NCI-H2029 treated with DMSO at 0.1 percent for 48 hours (cell line): ENCODE measurements around the gene IVL.
A peak's percentile ranks its signal among the peaks of the same experiment; 100 is the strongest.

ENCODE experiments used
- DNase-seq: peaks from one replicate; lab custom pipeline; 2025; lab: John Stamatoyannopoulos, UW

The IVL gene, protein sequence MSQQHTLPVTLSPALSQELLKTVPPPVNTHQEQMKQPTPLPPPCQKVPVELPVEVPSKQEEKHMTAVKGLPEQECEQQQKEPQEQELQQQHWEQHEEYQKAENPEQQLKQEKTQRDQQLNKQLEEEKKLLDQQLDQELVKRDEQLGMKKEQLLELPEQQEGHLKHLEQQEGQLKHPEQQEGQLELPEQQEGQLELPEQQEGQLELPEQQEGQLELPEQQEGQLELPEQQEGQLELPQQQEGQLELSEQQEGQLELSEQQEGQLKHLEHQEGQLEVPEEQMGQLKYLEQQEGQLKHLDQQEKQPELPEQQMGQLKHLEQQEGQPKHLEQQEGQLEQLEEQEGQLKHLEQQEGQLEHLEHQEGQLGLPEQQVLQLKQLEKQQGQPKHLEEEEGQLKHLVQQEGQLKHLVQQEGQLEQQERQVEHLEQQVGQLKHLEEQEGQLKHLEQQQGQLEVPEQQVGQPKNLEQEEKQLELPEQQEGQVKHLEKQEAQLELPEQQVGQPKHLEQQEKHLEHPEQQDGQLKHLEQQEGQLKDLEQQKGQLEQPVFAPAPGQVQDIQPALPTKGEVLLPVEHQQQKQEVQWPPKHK

GRCh38 chr1:152907686-152908601, at the start of gene IVL:
Gene IVL, plus strand, starts transcription at chr1:152908546. Its CDS starts 1,252 bp downstream, at chr1:152909798.
- DNase-seq = no peak

- DNase-seq = no peak
Measured at GRCh38 chr1:152859696-152860095, 48.6 kb upstream of the IVL start, which contains the start of gene LCE7A. Gene LCE7A, plus strand, starts transcription at chr1:152859996. Its CDS starts 702 bp downstream, at chr1:152860698.

- no peak for DNase-seq
Measured at GRCh38 chr1:152860129-152860528, 48.2 kb upstream of the IVL start.

DNA sequence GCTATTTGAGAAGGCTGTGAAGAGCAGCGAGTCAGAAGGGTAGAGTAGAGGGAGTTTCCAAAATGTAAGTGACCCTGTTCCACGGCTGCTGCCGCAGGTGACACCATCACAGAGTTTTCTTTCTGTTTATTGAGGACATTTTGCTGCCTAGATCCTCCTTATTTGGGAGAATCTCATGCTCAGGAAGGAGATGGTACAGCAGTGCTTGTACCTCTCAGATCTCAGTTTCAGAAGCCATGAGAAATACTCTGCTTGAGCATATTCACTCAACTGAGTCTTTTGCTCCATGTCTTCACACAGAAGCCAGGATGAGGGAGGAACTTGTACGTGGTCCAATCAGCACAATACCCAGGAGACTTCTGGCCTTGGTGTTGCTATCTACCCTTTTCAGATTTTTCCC, 47.0 kb upstream of the IVL start:
- DNase-seq = no peak

- DNase-seq = no peak
Measured at GRCh38 chr1:152864443-152864842, 43.9 kb upstream of the IVL start.

- DNase-seq = no peak
Measured at GRCh38 chr1:152866321-152866720, 42.0 kb upstream of the IVL start.

DNA sequence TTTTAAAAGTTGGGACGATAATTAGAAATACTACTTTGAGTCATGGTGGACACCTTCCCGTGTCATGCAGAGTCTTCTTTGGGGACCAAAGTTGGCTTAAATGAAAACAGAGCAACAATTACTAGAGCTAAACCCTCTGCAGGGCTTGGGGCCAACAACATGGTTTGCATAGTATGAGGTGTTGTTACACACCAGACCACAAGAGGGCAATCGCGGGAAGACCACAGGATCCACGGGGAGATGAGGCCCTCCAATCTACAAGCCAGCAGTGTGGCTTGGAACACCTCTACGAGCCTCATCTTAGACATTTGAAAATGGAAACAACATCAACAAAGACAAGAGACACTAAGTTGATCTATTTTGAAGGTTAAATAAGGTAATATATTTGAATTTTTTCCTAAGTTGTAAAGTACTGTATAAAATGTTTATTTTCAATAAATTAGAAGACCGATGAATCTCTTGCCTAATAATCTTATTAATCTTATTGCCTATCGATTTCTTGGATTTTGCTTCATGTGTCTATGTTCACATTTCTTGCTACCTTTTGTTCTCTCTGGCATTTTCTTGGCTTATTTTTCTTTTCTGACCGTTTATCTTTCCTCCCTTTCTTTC, 38.4 kb upstream of the IVL start:
- peak; percentile 28 for DNase-seq

GRCh38 chr1:152870831-152871730, 37.3 kb upstream of the IVL start:
- no peak for DNase-seq

- no peak for DNase-seq
Measured at GRCh38 chr1:152871731-152872126, 36.6 kb upstream of the IVL start.

DNA sequence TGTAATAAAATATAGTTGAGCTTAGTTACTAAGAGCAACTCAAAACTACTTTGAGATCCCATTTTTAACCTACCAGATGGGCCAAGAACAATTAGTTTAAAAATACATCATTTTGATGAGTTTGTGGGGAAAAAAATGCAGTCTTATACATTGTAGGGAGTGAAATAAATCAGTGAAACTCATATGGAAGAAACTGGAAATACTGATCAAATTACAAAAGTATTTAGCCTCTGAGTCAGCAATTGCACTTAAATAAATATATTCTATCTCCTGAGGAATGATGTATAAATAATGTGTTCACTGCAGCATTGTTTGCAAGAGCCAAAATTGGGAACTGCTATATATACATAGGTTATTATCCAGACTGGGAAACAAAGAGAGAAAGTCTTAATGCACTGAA, 34.9 kb upstream of the IVL start:
- no peak for DNase-seq

DNA sequence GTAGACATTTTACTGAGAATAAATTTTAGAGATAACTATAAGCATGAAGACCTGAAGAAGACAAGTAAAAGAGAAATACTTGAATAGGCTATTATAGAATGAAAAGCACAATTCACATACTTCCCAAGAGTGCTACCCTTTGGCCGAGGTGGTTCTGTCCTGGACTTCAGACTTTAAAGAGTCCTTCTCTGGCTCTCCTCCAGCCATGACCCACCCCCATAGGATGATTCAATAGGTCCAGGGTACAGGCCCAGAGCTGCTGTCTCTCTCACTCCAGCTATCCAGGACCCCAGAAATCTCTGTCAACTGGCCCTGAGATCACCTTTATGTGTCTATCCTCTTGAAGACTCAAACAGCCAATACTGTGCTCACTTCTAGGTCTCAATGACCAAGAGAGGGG, 31.5 kb upstream of the IVL start:
- DNase-seq = no peak

- no peak for DNase-seq
Measured at GRCh38 chr1:152878042-152878441, 30.3 kb upstream of the IVL start, which contains the start of gene SMCP. Gene SMCP, plus strand, starts transcription at chr1:152878322. Its CDS starts 6,101 bp downstream, at chr1:152884423.

DNA sequence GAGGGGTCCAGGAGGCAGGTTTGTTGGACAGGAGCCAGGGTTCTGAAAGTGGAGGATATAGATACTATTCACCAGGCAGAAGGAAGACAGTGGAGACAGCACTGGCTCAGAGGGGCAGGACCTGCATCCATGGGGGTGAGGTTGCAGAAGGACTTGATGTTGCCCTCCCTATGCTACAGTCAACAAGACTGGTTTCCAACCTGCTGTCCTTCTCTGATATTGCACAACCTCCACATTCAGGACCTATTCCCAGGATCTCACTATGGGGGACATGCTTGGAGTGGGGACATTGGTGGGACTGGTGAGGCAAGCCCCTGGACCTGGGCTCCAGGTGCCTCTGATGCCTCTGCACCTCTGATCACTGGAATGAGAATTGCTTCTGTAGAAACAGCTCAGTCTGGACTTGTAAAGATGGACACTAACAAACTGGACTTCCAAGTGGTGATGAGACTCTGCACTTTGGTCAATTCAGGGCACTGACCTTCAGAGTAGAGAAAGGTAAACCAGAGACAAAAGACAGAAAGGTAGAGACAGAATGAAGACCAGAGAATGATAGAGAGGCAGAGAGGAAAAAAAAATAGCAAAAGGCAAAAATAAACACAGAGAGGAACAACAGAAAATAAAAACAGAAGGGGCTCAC, 28.7 kb upstream of the IVL start:
- no peak for DNase-seq

GRCh38 chr1:152880316-152880715, 28.0 kb upstream of the IVL start:
- no peak for DNase-seq

- DNase-seq = no peak
Measured at GRCh38 chr1:152880907-152881306, 27.4 kb upstream of the IVL start.

GRCh38 chr1:152884085-152884484, 24.3 kb upstream of the IVL start:
- DNase-seq = no peak

- DNase-seq = no peak
Measured at GRCh38 chr1:152884506-152884905, 23.8 kb upstream of the IVL start.

- DNase-seq = no peak
Measured at GRCh38 chr1:152884966-152885624, 23.3 kb upstream of the IVL start.

GRCh38 chr1:152886085-152886484, 22.3 kb upstream of the IVL start:
- DNase-seq = no peak
